ENCODE data around the gene ATP2A2. TPM values are rescaled to one million over a fixed set of nuclear protein-coding genes. Genes with fewer than 3 reads are reported as not detected.

ATP2A2 gene
- total and polyA plus RNA-seq, 2 of the 8 experiments (the other 6 are each of a cell fraction or from before 2014, with no cell fraction given), result 86.1 to 271 TPM

DNA sequence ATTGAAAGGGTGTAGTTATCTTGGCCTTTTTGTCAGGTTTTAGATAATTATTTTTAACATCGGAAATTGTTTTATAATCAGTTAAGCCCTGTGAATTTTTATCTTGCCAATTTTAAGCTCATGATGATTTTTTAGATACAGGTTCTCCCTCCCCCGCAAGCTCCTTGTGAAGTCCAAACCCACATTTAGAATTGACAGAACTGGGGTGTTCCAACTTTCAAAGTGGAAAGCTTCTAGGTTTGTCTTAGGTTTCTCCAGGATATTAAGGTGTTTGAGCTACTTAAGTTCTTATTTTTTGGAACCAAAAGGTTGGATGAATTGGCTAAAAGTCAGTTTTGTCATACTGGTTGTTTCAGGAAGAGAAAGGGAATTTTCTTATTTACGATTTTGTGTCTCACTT is 49.1 kb downstream of the ATP2A2 start (continued):
- TF ChIP-seq, protein P1, sequence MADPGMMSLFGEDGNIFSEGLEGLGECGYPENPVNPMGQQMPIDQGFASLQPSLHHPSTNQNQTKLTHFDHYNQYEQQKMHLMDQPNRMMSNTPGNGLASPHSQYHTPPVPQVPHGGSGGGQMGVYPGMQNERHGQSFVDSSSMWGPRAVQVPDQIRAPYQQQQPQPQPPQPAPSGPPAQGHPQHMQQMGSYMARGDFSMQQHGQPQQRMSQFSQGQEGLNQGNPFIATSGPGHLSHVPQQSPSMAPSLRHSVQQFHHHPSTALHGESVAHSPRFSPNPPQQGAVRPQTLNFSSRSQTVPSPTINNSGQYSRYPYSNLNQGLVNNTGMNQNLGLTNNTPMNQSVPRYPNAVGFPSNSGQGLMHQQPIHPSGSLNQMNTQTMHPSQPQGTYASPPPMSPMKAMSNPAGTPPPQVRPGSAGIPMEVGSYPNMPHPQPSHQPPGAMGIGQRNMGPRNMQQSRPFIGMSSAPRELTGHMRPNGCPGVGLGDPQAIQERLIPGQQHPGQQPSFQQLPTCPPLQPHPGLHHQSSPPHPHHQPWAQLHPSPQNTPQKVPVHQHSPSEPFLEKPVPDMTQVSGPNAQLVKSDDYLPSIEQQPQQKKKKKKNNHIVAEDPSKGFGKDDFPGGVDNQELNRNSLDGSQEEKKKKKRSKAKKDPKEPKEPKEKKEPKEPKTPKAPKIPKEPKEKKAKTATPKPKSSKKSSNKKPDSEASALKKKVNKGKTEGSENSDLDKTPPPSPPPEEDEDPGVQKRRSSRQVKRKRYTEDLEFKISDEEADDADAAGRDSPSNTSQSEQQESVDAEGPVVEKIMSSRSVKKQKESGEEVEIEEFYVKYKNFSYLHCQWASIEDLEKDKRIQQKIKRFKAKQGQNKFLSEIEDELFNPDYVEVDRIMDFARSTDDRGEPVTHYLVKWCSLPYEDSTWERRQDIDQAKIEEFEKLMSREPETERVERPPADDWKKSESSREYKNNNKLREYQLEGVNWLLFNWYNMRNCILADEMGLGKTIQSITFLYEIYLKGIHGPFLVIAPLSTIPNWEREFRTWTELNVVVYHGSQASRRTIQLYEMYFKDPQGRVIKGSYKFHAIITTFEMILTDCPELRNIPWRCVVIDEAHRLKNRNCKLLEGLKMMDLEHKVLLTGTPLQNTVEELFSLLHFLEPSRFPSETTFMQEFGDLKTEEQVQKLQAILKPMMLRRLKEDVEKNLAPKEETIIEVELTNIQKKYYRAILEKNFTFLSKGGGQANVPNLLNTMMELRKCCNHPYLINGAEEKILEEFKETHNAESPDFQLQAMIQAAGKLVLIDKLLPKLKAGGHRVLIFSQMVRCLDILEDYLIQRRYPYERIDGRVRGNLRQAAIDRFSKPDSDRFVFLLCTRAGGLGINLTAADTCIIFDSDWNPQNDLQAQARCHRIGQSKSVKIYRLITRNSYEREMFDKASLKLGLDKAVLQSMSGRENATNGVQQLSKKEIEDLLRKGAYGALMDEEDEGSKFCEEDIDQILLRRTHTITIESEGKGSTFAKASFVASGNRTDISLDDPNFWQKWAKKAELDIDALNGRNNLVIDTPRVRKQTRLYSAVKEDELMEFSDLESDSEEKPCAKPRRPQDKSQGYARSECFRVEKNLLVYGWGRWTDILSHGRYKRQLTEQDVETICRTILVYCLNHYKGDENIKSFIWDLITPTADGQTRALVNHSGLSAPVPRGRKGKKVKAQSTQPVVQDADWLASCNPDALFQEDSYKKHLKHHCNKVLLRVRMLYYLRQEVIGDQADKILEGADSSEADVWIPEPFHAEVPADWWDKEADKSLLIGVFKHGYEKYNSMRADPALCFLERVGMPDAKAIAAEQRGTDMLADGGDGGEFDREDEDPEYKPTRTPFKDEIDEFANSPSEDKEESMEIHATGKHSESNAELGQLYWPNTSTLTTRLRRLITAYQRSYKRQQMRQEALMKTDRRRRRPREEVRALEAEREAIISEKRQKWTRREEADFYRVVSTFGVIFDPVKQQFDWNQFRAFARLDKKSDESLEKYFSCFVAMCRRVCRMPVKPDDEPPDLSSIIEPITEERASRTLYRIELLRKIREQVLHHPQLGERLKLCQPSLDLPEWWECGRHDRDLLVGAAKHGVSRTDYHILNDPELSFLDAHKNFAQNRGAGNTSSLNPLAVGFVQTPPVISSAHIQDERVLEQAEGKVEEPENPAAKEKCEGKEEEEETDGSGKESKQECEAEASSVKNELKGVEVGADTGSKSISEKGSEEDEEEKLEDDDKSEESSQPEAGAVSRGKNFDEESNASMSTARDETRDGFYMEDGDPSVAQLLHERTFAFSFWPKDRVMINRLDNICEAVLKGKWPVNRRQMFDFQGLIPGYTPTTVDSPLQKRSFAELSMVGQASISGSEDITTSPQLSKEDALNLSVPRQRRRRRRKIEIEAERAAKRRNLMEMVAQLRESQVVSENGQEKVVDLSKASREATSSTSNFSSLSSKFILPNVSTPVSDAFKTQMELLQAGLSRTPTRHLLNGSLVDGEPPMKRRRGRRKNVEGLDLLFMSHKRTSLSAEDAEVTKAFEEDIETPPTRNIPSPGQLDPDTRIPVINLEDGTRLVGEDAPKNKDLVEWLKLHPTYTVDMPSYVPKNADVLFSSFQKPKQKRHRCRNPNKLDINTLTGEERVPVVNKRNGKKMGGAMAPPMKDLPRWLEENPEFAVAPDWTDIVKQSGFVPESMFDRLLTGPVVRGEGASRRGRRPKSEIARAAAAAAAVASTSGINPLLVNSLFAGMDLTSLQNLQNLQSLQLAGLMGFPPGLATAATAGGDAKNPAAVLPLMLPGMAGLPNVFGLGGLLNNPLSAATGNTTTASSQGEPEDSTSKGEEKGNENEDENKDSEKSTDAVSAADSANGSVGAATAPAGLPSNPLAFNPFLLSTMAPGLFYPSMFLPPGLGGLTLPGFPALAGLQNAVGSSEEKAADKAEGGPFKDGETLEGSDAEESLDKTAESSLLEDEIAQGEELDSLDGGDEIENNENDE (IDR thresholded peaks at IDR 0.05; ENCODE audit: insufficient replicate concordance, low read length), result no peak
- no peak for TF ChIP-seq SP4 (IDR thresholded peaks at IDR 0.05; ENCODE audit: low read length)
- no peak for TF ChIP-seq RFX5 (IDR thresholded peaks at IDR 0.05; ENCODE audit: borderline replicate concordance, low read depth, low read length)
- TF ChIP-seq RXRA (IDR thresholded peaks at IDR 0.05; ENCODE audit: insufficient read depth, low read depth, low read length), result no peak
- TF ChIP-seq EZH2 (IDR thresholded peaks at IDR 0.05; ENCODE audit: low read depth, low read length, severe bottlenecking), result no peak
- TF ChIP-seq TCF12 (IDR thresholded peaks at IDR 0.05; ENCODE audit: low read depth, low read length), result no peak
- TF ChIP-seq, protein P2, sequence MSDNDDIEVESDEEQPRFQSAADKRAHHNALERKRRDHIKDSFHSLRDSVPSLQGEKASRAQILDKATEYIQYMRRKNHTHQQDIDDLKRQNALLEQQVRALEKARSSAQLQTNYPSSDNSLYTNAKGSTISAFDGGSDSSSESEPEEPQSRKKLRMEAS (IDR thresholded peaks at IDR 0.05), result no peak
- TF ChIP-seq NANOG (IDR thresholded peaks at IDR 0.05; ENCODE audit: insufficient read depth, low read depth, low read length, poor library complexity, severe bottlenecking), result no peak
- no peak for TF ChIP-seq EP300 (IDR thresholded peaks at IDR 0.05; ENCODE audit: borderline replicate concordance in 1 of 2, low read depth in 2 of 2, low read length in 2 of 2)
- no peak for TF ChIP-seq TBP (IDR thresholded peaks at IDR 0.05; ENCODE audit: low read depth, low read length)
- no peak for TF ChIP-seq PHF8 (conservative IDR thresholded peaks at IDR 0.05; ENCODE audit: low read depth, low read length)
- TF ChIP-seq SIX5 (IDR thresholded peaks at IDR 0.05; ENCODE audit: low read depth, low read length), result no peak
